Upper lobe of left lung (tissue), 6 donors: ENCODE measurements around the gene CHRDL1. TPM values are rescaled to one million over a fixed set of nuclear protein-coding genes. Genes with fewer than 3 reads are reported as not detected.

Experiments used
- ATAC-seq, 2 donors: fragments of 200-7000 bp; cut with Tn5 transposase; one replicate each; pipeline ENCODE4 v1.9.1; 2022; ENCODE audit warnings: mild to moderate bottlenecking in 2 of 2, moderate library complexity in 2 of 2; ENCODE audit not compliant: low FRiP score in 2 of 2
- DNase-seq, 2 donors: peaks; one replicate each; pipeline ENCODE4 v3.0.0-alpha.2; 2019 to 2020
- H3K27ac ChIP-seq, 4 donors: fragments of 200-600 bp; sonication (generic); one replicate each; pipeline ENCODE4 v1.5.1; 2016 to 2019
- H3K27me3 ChIP-seq, 4 donors: fragments of 200-600 bp; sonication (generic); one replicate each; pipeline ENCODE4 v1.5.1; 2017 to 2019
- H3K36me3 ChIP-seq, 4 donors: fragments of 200-600 bp; sonication (generic); one replicate each; pipeline ENCODE4 v1.5.1; 2016 to 2019
- H3K4me1 ChIP-seq, 4 donors: fragments of 200-600 bp; sonication (generic); one replicate each; pipeline ENCODE4 v1.5.1; 2018 to 2019
- H3K4me3 ChIP-seq, 4 donors: fragments of 200-600 bp; sonication (generic); one replicate each; pipeline ENCODE4 v1.5.1; 2017 to 2019; ENCODE audit warnings: mild to moderate bottlenecking in 2 of 4, moderate library complexity in 1 of 4
- H3K9me3 ChIP-seq, 4 donors: fragments of 200-600 bp; sonication (generic); one replicate each; pipeline ENCODE4 v1.5.1; 2018 to 2019
- CTCF ChIP-seq, 6 experiments: fragments of 450-650 bp in 4 of 6; fragments of 200-600 bp in 2 of 6; sonication (generic) in 2 of 6; IDR thresholded peaks; one replicate each; pipeline ENCODE4 v1.5.1; 2016 to 2019; ENCODE audit warnings: antibody characterized with exemption in 6 of 6
- EP300 ChIP-seq, 4 donors: sonication (generic); formaldehyde crosslinking; IDR thresholded peaks; one replicate each; pipeline ENCODE4 v1.5.1; 2017; ENCODE audit warnings: antibody characterized with exemption in 4 of 4, control low read depth in 2 of 4
- POLR2A ChIP-seq, 4 donors: fragments of 450-650 bp; IDR thresholded peaks; one replicate each; pipeline ENCODE4 v1.5.1; 2016 to 2017; ENCODE audit warnings: antibody characterized with exemption in 4 of 4, mild to moderate bottlenecking in 2 of 4
- POLR2AphosphoS5 ChIP-seq, 2 donors: sonication (generic); formaldehyde crosslinking; IDR thresholded peaks; one replicate each; pipeline ENCODE4 v1.5.1; 2017; ENCODE audit warnings: antibody characterized with exemption in 2 of 2
- WGBS, 2 donors: methylation state at CpG; one replicate each; pipeline ENCODE4 v1.1.5; 2017 to 2018; 5-methylcytosine and 5-hydroxymethylcytosine counted together
- total RNA-seq, 6 donors: library from RNA; depleted of rRNA in 4 of 6; stranded (reverse); fragments of >200 nt in 4 of 6; gene quantifications; one replicate each; pipeline versions ENCODE4 v1.1.0 to v1.2.1, GENCODE V29; 2016 to 2021
- donor health status: DM: no; HTN: no; CAD: no; lungs with moderate emphysema.
- donor health status: DM: no; HTN: yes; CAD: no; lungs with severe emphysema.

Gene CHRDL1
- total RNA-seq, 6 donors from 2014 or later, result 23.0 to 68.7 (median 44.3) TPM

- no peak for ATAC-seq
These were observed 10.5 kb upstream of the CHRDL1 start for GRCh38 chrX:110806145-110806544.

GRCh38 chrX:110805303-110805702, 9.7 kb upstream of the CHRDL1 start:
- no peaks in the 10 kb centered on the region for H3K4me1 ChIP-seq
- no peaks in the 10 kb centered on the region for H3K36me3 ChIP-seq
- 61 to 69% methylated on average over 1 of the region's 1 CpG for WGBS, 2 donors
- H3K4me3 ChIP-seq, result no peak overlapping the region
- no peaks in the 10 kb centered on the region for H3K9me3 ChIP-seq
- ATAC-seq, result no peak
- DNase-seq, result no peak
- H3K27me3 ChIP-seq, result no peaks in the 10 kb centered on the region
- no peak overlapping the region for H3K27ac ChIP-seq
- TF ChIP-seq POLR2A (IDR thresholded peaks at IDR 0.05), result no peak
- no peak for TF ChIP-seq CTCF (IDR thresholded peaks at IDR 0.05)
- no peak for TF ChIP-seq POLR2AphosphoS5 (IDR thresholded peaks at IDR 0.05)
- TF ChIP-seq EP300 (IDR thresholded peaks at IDR 0.05), result no peak

More at GRCh38 chrX:110806145-110806544, 10.5 kb upstream of the CHRDL1 start:
- no peak for DNase-seq
- Histone ChIP-seq H3K4me3 (no peak overlapping the region), H3K4me1 (no peaks in the 10 kb centered on the region), H3K9me3 (no peaks in the 10 kb centered on the region), H3K36me3 (no peaks in the 10 kb centered on the region), H3K27me3 (no peaks in the 10 kb centered on the region), H3K27ac (no peak overlapping the region)
- WGBS, 2 donors, result 56 to 70% methylated on average over 3 to 4 of the region's 4 CpGs
- no peak for TF ChIP-seq CTCF (IDR thresholded peaks at IDR 0.05)
- no peak for TF ChIP-seq EP300 (IDR thresholded peaks at IDR 0.05)
- no peak for TF ChIP-seq POLR2A (IDR thresholded peaks at IDR 0.05)
- TF ChIP-seq POLR2AphosphoS5 (IDR thresholded peaks at IDR 0.05), result no peak

- ATAC-seq (no peak), DNase-seq (no peak)
- H3K27ac ChIP-seq, result no peak overlapping the region
- H3K4me3 ChIP-seq, result no peak overlapping the region
- H3K4me1 ChIP-seq, result no peaks in the 10 kb centered on the region
- H3K27me3 ChIP-seq, result no peaks in the 10 kb centered on the region
- H3K9me3 ChIP-seq, result no peaks in the 10 kb centered on the region
- H3K36me3 ChIP-seq, result no peaks in the 10 kb centered on the region
- no peak for TF ChIP-seq CTCF (IDR thresholded peaks at IDR 0.05)
- WGBS, 2 donors, result 59 to 76% methylated on average over 4 of the region's 4 CpGs
These were observed 8.8 kb upstream of the CHRDL1 start for GRCh38 chrX:110804446-110804845.

- no peak overlapping the region for H3K4me3 ChIP-seq
- no peaks in the 10 kb centered on the region for H3K4me1 ChIP-seq
- no peak overlapping the region for H3K27ac ChIP-seq
- DNase-seq (no peak), ATAC-seq (no peak)
- H3K36me3 ChIP-seq, result no peaks in the 10 kb centered on the region
- TF ChIP-seq POLR2A (IDR thresholded peaks at IDR 0.05), result no peak
- TF ChIP-seq POLR2AphosphoS5 (IDR thresholded peaks at IDR 0.05), result no peak
- TF ChIP-seq CTCF (IDR thresholded peaks at IDR 0.05), result no peak
- no peak for TF ChIP-seq EP300 (IDR thresholded peaks at IDR 0.05)
- H3K9me3 ChIP-seq, result no peaks in the 10 kb centered on the region
- WGBS, 2 donors, result 76 to 89% methylated on average over 3 of the region's 3 CpGs
- no peaks in the 10 kb centered on the region for H3K27me3 ChIP-seq
These were observed 7.9 kb upstream of the CHRDL1 start for GRCh38 chrX:110803506-110803905.

GRCh38 chrX:110796407-110796697, 735 bp upstream of the CHRDL1 start:
- H3K9me3 ChIP-seq, result no peaks in the 10 kb centered on the region
- H3K4me1 ChIP-seq, result peaks cover 0 to 12% (median 0%) of the 10 kb centered on the region in 4 donors
- ATAC-seq (peak in 1 of 2 donors; percentile 26), DNase-seq (no peak)
- TF ChIP-seq EP300 (IDR thresholded peaks at IDR 0.05) (no peak), POLR2AphosphoS5 (IDR thresholded peaks at IDR 0.05) (no peak), POLR2A (IDR thresholded peaks at IDR 0.05) (no peak), CTCF (IDR thresholded peaks at IDR 0.05) (no peak)
- peak overlapping the region in 3 of 4 donors; percentile 30 to 43 (median 41) for H3K4me3 ChIP-seq
- peaks cover 0 to 4% (median 0%) of the 10 kb centered on the region in 4 donors for H3K27me3 ChIP-seq
- no peak overlapping the region for H3K27ac ChIP-seq
- H3K36me3 ChIP-seq, result no peaks in the 10 kb centered on the region
- WGBS, 2 donors, result 17 to 27% methylated on average over 4 to 5 of the region's 5 CpGs
